PC-9 (cell line): ENCODE measurements around the gene ELOVL7.

Experiments used
- CTCF ChIP-seq: fragments of 200-600 bp; sonication (generic); conservative IDR thresholded peaks from 2 replicates; pipeline ENCODE4 v1.6.1; 2017; ENCODE audit warnings: mixed run types, antibody characterized with exemption, mild to moderate bottlenecking, moderate library complexity
- EZH2 ChIP-seq: fragments of 200-600 bp; sonication (generic); IDR thresholded peaks from 2 replicates; pipeline ENCODE4 v1.8.0; 2017; ENCODE audit warnings: antibody characterized with exemption, low read depth

GRCh38 chr5:60803712-60804111 lies 40.4 kb downstream of the ELOVL7 start:
- TF ChIP-seq CTCF (no peak), EZH2 (no peak)
